Stimulated activated CD8-positive, alpha-beta memory T cell treated with anti-CD3 and anti-CD28 coated beads, Interleukin-4, amount 100 ng/mL, for 4 hours (primary cell): ENCODE measurements around the gene PPP2R3A.

ENCODE experiments used
- DNase-seq, 2 donors: peaks; one replicate each; pipeline ENCODE4 v3.0.0-alpha.2; 2020; ENCODE audit warnings: low read depth in 2 of 2, low spot score in 1 of 2

PPP2R3A gene

DNA sequence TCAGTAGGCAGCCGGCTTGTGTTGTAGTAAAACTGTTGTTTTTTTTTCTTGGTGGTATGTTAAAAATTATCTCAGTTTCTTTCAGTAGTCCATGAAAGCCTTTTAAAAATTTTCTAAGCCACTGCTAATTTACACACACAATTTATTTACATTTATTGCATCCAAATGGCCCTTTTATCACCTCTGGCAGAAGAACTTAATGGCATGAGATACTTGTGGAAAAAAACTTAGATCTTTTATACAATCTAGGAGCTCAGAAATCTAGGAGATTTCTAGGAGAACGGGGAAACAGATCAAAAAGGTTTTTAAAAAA lies 1.4 kb downstream of the PPP2R3A start:
- DNase-seq = no peak

DNA sequence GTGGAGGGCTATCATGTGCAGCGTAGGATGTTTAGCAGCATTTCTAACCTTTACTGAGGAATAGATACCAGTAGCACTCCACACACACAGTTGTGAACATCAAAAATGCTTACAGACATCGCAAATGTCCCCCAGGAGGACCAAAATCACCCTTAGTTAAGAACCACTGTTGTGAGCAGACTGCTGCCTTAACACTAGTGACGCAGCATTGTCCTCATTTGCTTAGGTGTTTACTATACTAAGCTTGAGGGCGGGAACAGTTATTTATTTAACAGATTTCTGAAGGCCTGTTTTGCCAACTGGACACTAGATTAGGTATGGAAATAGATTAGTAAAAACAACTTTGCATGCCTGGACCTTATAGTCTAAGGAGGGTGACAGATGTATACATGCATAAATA lies 2.3 kb downstream of the PPP2R3A start:
- DNase-seq = no peak

DNA sequence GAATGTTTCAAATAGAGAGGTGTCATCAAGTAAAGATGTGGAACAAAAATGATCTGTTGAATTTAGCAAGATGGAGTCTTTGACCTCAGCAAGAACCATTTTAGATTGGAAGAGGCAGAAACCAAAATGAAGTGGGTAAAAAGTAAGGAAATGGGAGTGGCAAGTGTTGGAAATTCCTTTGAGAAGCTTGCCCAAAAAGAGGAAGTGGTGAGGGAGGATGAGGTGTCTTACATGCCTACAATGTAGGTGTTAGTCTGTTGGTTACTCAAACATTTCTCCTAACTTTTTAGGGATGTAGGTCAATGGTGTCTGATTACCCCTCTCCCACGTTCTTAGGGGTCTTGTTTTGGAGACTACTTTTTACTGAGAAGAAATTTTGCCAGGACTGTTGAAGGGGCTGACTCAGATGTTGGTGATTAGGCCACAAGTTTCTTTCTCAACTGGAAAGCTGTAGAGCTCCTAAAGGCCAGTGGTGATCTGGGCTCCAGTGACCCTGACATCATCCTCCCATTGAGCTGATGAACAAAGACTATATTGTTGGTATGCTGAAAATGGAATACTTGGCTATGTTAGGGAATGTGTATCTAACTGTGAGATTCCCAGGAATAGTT lies 5.1 kb downstream of the PPP2R3A start:
- DNase-seq = no peak

DNA sequence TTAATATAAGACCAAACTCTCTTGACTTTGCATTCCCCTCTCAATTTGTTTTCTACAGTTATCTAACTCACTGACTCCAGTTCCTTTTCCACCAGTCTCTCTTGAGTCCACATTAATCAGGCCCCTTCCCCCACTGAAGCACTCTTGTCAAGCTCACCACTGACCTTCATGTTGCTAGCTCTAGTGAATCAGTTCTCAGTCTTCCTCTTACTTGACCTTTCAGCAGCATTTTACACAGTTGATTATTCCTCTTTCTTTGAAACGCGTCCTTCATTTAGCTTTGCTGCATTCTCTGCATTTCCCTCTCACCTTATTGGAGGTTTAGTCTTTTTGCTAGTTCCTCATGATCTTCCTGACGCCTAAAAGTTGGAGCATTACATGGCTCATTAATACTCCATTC lies 8.3 kb downstream of the PPP2R3A start:
- no peak for DNase-seq

DNA sequence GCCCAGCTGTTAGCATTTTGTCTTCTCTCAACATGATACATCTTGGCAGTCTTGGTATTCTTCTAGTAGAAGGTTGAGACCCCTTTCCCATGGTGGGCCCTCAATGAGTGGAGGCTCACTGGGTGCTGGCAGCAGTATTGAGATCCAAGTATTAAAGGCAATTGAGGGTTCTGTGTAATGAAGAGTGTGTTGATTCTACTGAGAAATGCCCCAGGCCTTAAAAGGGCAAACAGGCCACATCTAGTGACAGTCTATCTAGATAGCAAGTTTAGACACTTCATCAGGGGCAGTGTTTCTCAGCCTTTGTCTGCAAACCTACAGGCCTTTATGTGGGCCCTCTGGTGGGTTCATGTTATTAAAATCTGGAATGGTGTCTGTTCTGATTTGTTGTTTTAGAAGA lies 9.5 kb downstream of the PPP2R3A start:
- no peak for DNase-seq

DNA sequence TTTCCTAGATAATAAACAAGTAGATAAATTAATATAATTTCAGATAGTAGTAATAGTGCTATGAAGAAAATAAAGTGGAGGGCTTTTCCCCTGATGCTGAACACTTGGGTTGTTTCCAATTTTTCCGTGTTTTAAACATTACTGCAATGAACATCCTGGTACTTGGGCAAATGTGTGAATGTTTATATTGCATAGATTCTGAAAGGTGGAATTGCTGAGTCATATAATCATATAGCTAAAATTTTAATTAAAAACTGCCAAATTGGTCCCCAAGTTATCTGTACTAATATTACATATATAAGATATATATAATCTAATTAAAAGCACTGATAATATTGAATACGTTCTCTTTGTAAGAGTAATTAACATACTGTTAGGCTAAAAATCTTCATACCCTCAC lies 10.0 kb downstream of the PPP2R3A start:
- DNase-seq = no peak

DNA sequence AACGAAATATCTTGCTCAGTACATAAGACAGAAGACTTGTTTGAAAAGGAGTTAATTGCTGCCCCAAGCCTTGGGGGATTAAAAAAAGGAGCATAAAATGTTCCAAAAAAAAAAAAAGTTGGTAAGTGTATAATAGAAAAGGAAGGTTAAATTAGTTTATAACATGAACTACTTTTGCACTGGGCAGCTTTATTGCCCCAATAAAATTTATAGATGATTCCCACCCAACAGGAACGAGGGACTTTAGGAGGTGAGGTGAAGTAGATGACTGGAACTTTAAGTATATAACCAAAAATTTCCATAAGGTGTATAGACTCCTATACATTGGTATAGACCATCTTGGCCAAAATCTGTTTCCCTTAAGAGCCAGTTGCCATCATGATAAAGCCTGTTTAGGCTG lies 14.8 kb downstream of the PPP2R3A start:
- no peak for DNase-seq

DNA sequence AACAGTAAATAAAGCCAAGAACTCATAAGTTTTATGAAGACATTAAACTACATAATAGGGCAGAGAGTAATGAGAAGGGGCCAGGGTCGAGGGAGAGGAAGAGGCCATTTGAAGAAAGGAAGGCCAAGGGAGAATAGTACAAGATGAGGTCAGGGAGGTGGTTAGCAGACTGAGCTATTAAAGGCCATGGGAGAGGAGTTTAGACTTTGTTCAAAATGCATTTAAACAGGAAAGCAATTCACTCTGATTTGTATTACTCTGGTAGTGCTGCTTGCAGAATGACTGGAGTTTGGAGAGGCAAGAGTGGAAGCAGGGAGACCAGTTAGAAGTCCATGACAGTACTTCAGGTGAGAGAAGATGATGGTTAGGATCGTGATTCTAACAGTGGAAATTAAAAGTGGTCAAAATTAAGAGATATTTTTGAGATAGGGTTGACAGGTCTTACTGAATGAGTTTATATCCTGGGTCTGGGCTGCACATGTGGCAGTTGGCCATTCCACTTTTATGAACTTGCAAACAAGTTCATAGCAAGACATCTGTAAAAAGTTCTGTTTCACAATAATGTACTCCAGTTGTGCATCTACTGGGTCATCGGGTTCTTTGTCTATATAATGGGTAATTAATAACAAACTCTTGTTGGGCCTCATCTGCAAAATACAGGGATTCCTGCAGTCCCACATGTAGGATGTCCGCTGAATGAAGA lies 16.3 kb downstream of the PPP2R3A start:
- DNase-seq = no peak

DNA sequence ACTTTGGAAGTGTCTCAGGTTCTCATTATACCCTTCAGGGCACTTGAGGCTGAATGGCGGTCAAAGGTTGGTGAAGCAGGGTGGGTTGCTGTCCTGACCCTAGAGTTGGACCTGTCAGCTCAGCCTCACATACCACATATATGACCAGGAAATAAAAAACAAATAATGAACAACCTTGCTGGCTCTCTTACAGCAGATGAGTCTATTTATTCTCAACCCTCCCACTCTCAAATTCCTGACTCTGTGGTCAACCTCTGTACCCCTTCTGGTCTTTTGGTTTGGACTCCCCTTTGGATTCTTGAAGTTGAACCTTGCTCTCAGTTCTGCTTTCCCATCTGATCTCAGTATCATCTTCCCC lies 16.9 kb downstream of the PPP2R3A start:
- DNase-seq = no peak

DNA sequence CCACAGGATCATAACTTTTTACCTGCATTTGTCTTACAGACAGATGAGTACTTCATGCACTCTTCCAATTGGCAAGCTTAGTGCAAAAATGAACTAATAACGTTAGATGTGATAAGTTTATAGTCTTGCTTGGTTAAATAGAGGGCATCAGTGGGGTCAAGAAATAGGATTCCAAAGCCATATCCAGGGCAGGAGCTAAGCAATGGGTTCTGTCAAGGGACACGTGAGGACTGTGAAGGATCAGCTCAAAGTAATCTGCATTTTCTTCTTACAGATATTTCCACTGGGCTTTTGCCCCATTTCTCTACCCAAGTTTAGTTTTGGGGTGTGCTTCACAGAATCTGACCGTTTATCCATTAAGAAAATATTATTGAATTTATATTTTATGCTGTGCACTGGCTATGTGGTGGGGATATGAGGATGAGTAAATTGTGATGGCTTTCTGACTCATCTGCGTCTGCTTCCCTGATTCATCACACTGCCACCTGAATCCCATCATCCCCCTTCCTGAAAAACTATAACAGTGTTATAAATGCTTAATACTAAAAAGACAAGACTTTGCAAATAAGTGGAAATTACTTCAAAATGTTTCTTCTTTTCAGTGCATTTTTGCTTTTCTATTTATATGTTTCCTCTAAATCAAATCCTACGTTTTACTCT lies 17.5 kb downstream of the PPP2R3A start:
- no peak for DNase-seq

DNA sequence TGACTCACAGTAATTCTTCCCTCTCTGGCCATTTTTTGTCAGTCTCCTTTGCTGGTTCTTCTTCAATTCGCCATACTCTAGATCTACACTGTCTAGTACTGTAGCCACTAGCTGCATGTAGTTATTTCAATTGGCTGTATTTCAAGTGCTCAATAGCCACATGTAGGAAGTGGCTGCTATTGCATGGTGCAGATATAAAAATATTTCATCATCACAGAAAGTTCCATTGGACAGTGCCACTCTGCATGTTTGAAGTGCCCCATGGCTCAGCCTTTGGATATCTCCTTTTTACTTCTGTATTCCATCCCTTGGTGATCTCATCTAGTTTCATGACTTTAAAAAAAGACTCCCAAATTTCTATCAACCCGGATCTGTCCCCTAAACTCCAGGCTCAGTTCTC lies 22.1 kb downstream of the PPP2R3A start:
- no peak for DNase-seq

DNA sequence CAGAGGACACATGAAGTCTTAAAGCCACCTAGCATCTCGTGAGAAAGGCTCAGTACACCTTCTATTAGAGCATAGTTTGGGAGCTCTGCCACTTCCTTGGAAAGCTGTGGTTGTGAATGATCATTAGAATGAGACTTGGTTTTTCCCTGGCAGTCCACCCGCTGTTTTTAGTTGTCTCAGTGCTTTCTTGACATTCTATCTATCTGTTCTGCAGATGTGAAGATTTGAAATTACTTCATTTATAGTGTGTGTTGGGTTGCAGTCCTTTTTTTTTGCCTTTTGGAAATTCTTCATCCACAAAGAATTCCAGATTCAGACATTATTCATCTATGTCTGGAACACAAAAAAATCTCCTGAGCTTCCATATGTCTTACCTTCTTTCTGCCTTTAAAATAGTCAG lies 23.7 kb downstream of the PPP2R3A start:
- no peak for DNase-seq

DNA sequence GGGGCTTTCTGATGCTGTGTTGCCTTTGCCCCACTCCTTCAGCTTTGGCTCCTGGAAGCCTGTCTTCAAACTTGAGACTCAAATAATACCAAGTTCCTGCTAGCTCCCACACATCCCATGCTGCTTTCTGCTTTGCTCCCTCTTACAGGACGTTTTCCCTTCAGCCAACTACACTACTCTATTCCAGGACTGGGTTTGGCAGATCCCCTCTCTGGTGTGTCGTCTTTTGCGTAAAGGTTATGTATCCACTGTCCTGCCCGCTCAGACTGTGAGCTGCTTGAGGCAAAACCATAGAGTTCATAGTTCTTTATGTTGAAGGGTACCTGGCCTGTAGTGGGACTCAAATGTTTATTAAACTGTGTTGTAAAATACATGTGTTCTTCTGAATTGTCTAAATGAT lies 25.4 kb downstream of the PPP2R3A start:
- DNase-seq = no peak

DNA sequence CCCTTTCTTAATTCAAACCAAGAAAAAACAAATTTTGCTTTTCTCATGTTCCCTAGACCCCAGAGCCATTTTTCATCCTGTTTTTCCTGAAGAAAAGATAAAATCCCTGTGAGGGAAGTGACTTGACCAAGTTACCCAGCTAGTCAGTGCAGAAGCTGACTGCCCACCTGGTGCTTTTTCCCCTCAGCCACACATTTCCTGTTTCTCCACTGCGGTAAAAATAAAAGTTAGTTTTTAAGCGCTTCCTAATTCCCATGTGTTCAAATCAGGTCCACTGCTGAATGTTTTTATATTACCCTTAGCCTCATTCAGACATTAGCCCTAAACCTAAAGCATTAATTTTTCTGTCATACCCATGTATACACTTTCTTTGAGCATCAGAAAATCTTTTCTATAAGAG lies 26.1 kb downstream of the PPP2R3A start:
- no peak for DNase-seq

DNA sequence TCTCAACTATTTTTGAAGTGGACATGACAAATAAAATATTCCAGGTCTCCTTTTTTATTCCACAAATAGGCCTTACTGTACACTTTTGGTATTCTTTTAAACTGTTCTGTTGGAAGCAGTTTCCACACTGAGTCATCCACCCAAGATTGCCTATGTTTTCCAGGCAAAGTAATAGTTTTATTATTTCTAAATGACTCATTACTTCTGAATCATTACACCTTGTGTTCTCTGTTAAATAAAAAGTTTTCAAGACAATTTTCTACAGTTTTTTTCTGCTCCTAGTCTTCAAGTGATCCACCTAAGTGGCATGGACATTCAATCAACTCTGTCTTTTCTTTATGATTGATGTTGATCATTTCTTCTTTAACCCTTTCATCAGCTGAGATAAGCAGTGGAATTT lies 26.5 kb downstream of the PPP2R3A start:
- DNase-seq = no peak

DNA sequence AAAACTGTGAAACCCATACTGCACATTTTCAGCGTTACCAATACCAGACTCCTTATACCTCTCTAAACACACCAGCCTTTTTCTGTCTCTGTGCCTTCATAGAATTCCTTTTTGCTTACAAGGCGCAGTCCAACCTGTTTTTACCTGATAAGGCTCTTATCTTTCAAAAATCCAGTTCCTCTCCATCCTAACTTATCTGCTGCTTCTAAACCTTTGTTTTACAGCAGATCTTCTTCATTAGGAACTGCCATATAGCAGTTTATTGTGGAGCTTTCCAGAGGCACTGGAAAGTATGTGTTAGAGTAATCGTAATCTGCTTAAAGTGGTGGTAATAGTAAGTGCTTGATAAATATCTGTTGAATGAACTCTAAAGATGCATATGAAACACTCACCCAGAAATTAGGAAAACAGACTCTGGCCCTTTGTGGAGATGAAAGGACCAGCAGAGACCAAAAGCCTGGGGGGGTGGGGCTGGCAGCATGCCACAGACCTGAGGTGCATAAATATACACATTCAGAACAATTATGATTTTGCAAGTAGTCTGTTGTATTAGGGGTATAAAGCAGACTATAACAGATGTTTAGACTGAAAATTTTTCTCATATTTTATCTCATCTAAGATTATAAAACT lies 29.3 kb downstream of the PPP2R3A start:
- no peak for DNase-seq

DNA sequence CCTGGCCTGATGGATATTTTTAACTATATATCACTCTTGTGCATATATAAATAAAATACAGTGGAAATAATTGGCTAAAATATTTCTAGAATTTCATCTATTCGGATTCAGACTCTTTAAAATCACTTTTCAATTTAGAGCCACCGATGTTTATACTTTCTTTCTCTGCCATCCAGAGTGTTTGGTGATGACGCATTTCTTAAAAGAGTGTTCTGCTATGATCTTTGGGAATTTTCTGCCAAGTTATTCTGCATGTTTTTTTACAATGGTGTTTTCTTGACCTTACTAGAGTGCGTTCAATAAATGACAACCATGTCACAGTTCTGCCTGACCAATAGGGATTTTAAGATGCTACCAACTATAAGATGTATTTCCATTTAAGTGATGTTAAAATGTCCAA lies 30.2 kb downstream of the PPP2R3A start:
- DNase-seq = no peak

DNA sequence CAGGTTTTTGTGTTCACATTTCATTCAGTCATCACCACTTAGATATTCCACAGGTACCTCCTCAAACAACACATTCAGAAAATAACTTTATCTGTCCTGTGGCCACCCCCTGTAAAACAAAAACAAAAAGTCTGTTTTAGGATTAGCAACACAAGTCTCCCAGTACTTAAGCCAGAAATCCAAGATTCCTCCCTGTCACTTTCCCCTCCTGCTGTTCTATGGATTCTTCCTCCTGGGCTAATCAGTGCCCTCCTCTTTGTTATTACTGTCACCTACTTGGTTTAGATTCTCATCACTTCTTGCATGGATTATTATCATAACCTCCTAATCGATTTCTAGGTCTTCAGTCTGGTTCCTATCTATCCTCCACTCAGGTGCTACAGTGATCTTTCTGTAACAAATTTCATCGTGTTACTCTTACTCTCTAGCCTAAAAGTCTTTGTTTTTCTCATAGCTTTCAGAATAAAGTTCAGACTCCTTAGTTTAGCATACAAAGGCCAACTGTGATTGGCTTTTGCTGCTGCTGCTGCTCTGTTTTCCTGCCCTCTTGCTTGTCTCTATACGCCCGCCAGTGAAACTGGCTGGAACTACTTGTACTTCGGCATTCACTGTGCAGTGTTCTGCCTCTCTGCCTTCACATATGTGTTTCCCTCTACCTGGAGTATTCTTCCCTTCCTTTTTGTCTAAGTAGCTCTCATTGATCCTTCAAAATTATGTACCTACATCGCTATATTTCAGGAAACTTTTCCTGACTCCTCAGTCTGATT lies 32.2 kb downstream of the PPP2R3A start:
- DNase-seq = no peak

DNA sequence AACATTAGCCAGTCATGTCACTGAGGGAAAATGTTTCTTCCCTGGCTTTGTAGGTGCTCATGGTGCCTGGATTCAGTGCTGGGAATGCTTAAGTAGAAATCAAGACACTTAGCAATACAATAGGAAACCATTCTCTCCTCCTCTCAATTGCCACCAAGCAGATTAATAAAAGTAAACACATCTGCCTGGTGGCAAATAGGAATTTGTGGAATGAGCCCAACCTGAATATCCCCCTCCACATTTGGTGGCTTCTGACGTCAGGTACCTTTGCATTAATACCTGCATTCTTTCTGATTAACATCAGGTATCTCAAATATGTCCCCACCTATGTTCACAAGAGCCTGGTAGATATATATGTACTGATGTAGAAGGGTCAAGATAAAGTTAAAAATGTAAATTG lies 42.7 kb downstream of the PPP2R3A start:
- DNase-seq = no peak

DNA sequence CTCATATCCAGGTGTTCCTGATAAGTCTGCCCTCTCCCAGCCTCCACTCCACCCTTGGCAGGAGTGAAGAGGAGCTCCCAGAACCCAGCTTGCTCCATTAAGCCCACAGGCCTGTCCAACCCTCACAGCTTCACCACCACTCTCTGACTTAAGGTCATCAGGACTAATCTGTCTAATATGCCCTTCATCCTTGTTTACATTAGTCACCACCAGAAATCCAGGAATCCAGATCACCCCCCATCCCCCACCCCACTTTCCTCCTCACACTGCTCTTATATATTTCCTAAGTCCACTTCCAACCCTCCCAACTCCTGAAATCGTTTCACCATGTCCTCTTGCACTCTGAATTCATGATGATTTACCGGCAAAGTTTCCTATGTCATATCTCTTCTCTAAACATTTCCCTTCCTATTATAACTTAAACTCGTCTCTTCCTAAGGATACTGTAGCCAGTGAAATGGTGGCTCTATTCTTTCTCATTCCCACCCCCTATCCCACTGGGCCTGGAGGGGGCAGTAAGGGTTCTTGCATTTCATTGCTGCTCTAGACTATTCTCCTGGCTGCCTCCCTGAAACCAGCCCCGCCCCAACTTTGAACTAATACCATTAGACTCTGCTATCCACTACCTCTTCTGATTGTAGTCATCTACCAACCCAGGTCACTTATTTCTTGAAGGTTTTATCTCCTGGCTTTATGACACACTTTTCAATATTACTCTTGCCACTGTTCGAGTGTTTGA lies 43.4 kb downstream of the PPP2R3A start:
- no peak for DNase-seq

DNA sequence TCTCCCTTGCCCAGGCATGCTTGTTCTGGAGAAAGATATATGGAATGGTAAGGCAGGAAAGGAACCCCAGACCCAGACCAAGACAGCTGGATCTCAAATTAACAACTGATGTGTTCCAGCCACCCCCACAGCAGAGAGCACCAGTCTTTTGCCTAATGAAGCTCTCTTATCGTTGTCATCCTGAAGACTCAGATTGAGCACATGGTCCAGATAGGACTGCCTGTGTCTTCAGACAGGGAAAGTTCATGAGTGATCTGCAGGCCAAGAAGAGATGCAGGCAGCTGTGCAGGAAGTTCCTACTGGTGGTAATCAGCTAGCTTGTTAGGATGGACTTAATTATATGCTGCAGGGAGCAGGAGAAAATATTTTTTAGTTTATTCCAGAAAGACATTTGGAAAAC lies 53.3 kb downstream of the PPP2R3A start:
- no peak for DNase-seq
